ENCODE measurements around the gene SNUPN. TPM values are rescaled to one million over a fixed set of nuclear protein-coding genes. Genes with fewer than 3 reads are reported as not detected.
"Not testable (repeated sequence)": the region's sequence is repeated elsewhere in the genome, so short reads cannot be mapped to it uniquely, and the experiment has no call there.

SNUPN gene
- total RNA-seq, 1 experiment from 2014 or later: 34.6 TPM

DNA sequence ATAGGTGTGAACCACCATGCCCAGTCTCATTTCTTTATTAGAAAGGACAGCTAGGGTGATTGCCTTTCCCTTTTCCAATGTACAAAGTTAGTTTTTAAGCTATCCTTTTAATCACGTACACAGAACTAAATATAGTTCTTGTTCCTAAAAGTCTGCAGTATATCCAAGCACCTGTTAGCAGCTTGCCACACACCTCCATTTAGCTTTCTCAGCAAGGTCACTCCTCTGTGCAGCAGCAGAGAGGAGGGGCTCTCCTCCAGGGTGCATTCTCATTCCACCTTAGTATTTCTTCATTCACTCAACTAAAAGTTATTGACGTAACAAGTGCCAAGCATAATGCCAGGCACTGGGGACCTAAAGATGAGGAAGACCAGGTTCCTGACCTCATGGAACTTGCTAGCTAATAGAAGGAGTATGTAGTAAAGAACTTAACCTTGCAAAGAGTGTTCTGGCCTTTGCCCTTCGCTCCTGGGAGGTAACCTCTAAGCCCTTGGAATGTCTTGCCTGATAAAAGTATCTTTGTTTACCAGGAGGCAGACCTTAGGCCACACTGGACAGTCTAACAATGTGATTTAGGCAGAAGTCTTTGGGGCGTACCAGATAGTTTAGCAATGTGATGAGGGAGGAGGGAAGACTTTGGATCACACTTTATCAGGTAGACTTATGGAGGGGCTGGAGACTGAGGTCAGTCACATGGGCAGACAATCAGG, 33.7 kb downstream of the SNUPN start:
- H3K27me3 ChIP-seq (replicated peaks; ENCODE audit: insufficient read depth, low read depth, low read length, poor library complexity): no peaks in the 10 kb centered on the region
- H3K4me3 ChIP-seq (ENCODE audit: low read depth, low read length, poor library complexity, severe bottlenecking): no peak overlapping the region
- no TSS peak for BruUV-seq (replicated peaks)
- ChIA-PET POLR2A (ENCODE audit: low non-redundant PET) (interaction anchor here (0.7 kb wide), 1 partner anchor 14 kb away, joined by 3 read pairs; no protein-coding TSS in a partner anchor), CTCF (interaction anchor here (0.6 kb wide), 1 partner anchor 13 kb away, joined by 9 read pairs; the partner anchor contains the start of gene PTPN9)
- peaks cover under 1% of the 10 kb centered on the region for H3K4me1 ChIP-seq (ENCODE audit: insufficient read depth, low read length, poor library complexity, severe bottlenecking)
- DNase-seq (ENCODE audit: low spot score): no peak
- intact Hi-C loops (cut with micrococcal nuclease; ENCODE audit: unreplicated experiment): no loop called here
- no peak overlapping the region for H3K27ac ChIP-seq (ENCODE audit: low read depth, low read length, poor library complexity, severe bottlenecking)
- peaks cover 17% of the 10 kb centered on the region for H3K36me3 ChIP-seq (ENCODE audit: insufficient read depth, low read length, poor library complexity, severe bottlenecking)
- H3K9me3 ChIP-seq (ENCODE audit: low read depth, low read length, poor library complexity, severe bottlenecking): no peaks in the 10 kb centered on the region
- TF ChIP-seq EZH2 (IDR thresholded peaks at IDR 0.05; ENCODE audit: borderline replicate concordance, low read depth, low read length, poor library complexity, severe bottlenecking) (no peak), CTCF (conservative IDR thresholded peaks at IDR 0.05; ENCODE audit: low read depth, low read length) (no peak)

- POLR2A ChIA-PET (ENCODE audit: low non-redundant PET): no interaction called here
Observed at GRCh38 chr15:75590239-75590638, 35.3 kb downstream of the SNUPN start.

GRCh38 chr15:75589071-75589470, 36.5 kb downstream of the SNUPN start:
- Histone ChIP-seq H3K4me1 (ENCODE audit: insufficient read depth, low read length, poor library complexity, severe bottlenecking) (no peaks in the 10 kb centered on the region), H3K27ac (ENCODE audit: low read depth, low read length, poor library complexity, severe bottlenecking) (no peak overlapping the region), H3K9me3 (ENCODE audit: low read depth, low read length, poor library complexity, severe bottlenecking) (no peaks in the 10 kb centered on the region), H3K4me3 (ENCODE audit: low read depth, low read length, poor library complexity, severe bottlenecking) (no peak overlapping the region), H3K36me3 (ENCODE audit: insufficient read depth, low read length, poor library complexity, severe bottlenecking) (no peaks in the 10 kb centered on the region), H3K27me3 (replicated peaks; ENCODE audit: insufficient read depth, low read depth, low read length, poor library complexity) (no peaks in the 10 kb centered on the region)
- ChIA-PET CTCF (no interaction called here), POLR2A (ENCODE audit: low non-redundant PET) (no interaction called here)
- TF ChIP-seq CTCF (conservative IDR thresholded peaks at IDR 0.05; ENCODE audit: low read depth, low read length): no peak
- TF ChIP-seq EZH2 (IDR thresholded peaks at IDR 0.05; ENCODE audit: borderline replicate concordance, low read depth, low read length, poor library complexity, severe bottlenecking): no peak
- no TSS peak for BruUV-seq (replicated peaks)
- no peak for DNase-seq (ENCODE audit: low spot score)
- intact Hi-C loops (cut with micrococcal nuclease; ENCODE audit: unreplicated experiment): no loop called here

More at GRCh38 chr15:75590239-75590638, 35.3 kb downstream of the SNUPN start:
- Histone ChIP-seq H3K27me3 (replicated peaks; ENCODE audit: insufficient read depth, low read depth, low read length, poor library complexity) (no peaks in the 10 kb centered on the region), H3K27ac (ENCODE audit: low read depth, low read length, poor library complexity, severe bottlenecking) (no peak overlapping the region), H3K4me1 (ENCODE audit: insufficient read depth, low read length, poor library complexity, severe bottlenecking) (no peaks in the 10 kb centered on the region), H3K9me3 (ENCODE audit: low read depth, low read length, poor library complexity, severe bottlenecking) (no peaks in the 10 kb centered on the region), H3K36me3 (ENCODE audit: insufficient read depth, low read length, poor library complexity, severe bottlenecking) (peaks cover 6% of the 10 kb centered on the region), H3K4me3 (ENCODE audit: low read depth, low read length, poor library complexity, severe bottlenecking) (no peak overlapping the region)
- TF ChIP-seq EZH2 (IDR thresholded peaks at IDR 0.05; ENCODE audit: borderline replicate concordance, low read depth, low read length, poor library complexity, severe bottlenecking) (no peak), CTCF (conservative IDR thresholded peaks at IDR 0.05; ENCODE audit: low read depth, low read length) (no peak)
- no TSS peak for BruUV-seq (replicated peaks)
- no peak for DNase-seq (ENCODE audit: low spot score)
- CTCF ChIA-PET: no interaction called here
- intact Hi-C loops (cut with micrococcal nuclease; ENCODE audit: unreplicated experiment): no loop called here

DNA sequence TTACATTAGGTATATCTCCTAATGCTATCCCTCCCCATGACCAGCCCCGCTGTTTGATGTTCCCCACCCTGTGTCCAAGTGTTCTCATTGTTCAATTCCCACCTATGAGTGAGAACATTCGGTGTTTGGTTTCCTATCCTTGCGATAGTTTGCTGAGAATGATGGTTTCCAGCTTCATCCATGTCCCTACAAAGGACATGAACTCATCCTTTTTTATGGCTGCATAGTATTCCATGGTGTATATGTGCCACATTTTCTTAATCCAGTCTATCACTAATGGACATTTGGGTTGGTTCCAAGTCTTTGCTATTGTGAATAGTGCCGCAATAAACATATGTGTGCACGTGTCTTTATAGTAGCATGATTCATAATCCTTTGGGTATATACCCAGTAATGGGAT, 39.1 kb downstream of the SNUPN start:
- H3K9me3 ChIP-seq (ENCODE audit: low read depth, low read length, poor library complexity, severe bottlenecking); H3K27me3 ChIP-seq (replicated peaks; ENCODE audit: insufficient read depth, low read depth, low read length, poor library complexity); POLR2A ChIA-PET (ENCODE audit: low non-redundant PET); CTCF ChIA-PET; H3K36me3 ChIP-seq (ENCODE audit: insufficient read depth, low read length, poor library complexity, severe bottlenecking); DNase-seq (ENCODE audit: low spot score); H3K27ac ChIP-seq (ENCODE audit: low read depth, low read length, poor library complexity, severe bottlenecking); H3K4me1 ChIP-seq (ENCODE audit: insufficient read depth, low read length, poor library complexity, severe bottlenecking); BruUV-seq (replicated peaks); intact Hi-C loops (cut with micrococcal nuclease; ENCODE audit: unreplicated experiment); H3K4me3 ChIP-seq (ENCODE audit: low read depth, low read length, poor library complexity, severe bottlenecking): not testable (repeated sequence)

Measured in A673 (cell line).